Bronchial epithelial cell (primary cell): Measurements from ENCODE around the gene MYLIP. TPM values are rescaled to one million over a fixed set of nuclear protein-coding genes. Genes with fewer than 3 reads are reported as not detected.

Experiments used
- DNase-seq: peaks from one replicate; pipeline ENCODE4 v3.0.0-alpha.2; 2010; ENCODE audit warnings: low read depth
- FAIRE-seq: peaks from 2 replicates; lab custom pipeline; 2011; peaks lifted over from hg19 to GRCh38; lab: Jason Lieb, UNC
- H3K27me3 ChIP-seq: 2 replicates; pipeline ENCODE4 v1.5.1; 2011; ENCODE audit warnings: low read length; ENCODE audit not compliant: control insufficient read depth, insufficient read depth
- H3K36me3 ChIP-seq: 2 replicates; pipeline ENCODE4 v1.5.1; 2011; ENCODE audit warnings: low read length; ENCODE audit not compliant: control insufficient read depth, insufficient read depth
- H3K4me3 ChIP-seq: 2 replicates; pipeline ENCODE4 v1.5.1; 2011; ENCODE audit warnings: mild to moderate bottlenecking, low read depth, low read length, control low read depth
- CTCF ChIP-seq: IDR thresholded peaks from 2 replicates; pipeline ENCODE4 v1.5.1; 2011; ENCODE audit warnings: mild to moderate bottlenecking, moderate library complexity, low read length, control low read depth, inconsistent platforms; ENCODE audit not compliant: insufficient read depth, severe bottlenecking
- total RNA-seq: library from RNA; depleted of rRNA; stranded (reverse); fragments of >200 nt; gene quantifications from 2 replicates; pipeline ENCODE4 v1.2.1, GENCODE V29; 2014

MYLIP gene
- total RNA-seq, 1 donor from 2014 or later = 8.2 TPM

- Histone ChIP-seq H3K27me3 (peaks cover 6% of the 10 kb centered on the region), H3K36me3 (no peaks in the 10 kb centered on the region), H3K4me3 (no peak overlapping the region)
- FAIRE-seq (no peak), DNase-seq (no peak)
- no peak for TF ChIP-seq CTCF
Measured at GRCh38 chr6:16166871-16167608, 38.2 kb downstream of the MYLIP start.

- DNase-seq (no peak), FAIRE-seq (no peak)
- Histone ChIP-seq H3K27me3 (peaks cover 6% of the 10 kb centered on the region), H3K4me3 (no peak overlapping the region), H3K36me3 (no peaks in the 10 kb centered on the region)
- no peak for TF ChIP-seq CTCF
Measured at GRCh38 chr6:16168121-16168520, 39.2 kb downstream of the MYLIP start.

GRCh38 chr6:16168858-16169257 is 40.0 kb downstream of the MYLIP start:
- FAIRE-seq (no peak), DNase-seq (peak; percentile 27)
- TF ChIP-seq CTCF = peak; percentile 45
- Histone ChIP-seq H3K27me3 (peaks cover 6% of the 10 kb centered on the region), H3K4me3 (no peak overlapping the region), H3K36me3 (no peaks in the 10 kb centered on the region)

DNA sequence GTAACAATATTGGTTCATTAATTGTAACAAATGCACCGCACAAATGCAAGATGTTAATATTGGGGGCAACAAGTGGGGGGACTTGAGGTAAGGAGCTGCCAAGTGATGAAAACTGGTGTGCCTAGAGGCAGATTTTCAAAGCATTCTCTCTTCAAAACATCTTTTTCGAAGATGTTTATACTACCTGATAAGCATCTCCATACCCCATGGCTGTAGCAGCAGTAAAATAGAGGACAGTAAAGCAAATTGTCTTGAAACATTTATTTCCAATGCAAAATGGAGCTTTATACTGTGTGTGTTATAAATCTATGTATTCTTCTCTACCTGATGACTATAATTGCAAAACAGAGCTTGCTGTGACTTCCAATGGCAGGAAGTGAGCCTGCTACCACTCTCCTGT is 42.5 kb downstream of the MYLIP start:
- no peak for TF ChIP-seq CTCF
- FAIRE-seq = no peak
- no peaks in the 10 kb centered on the region for H3K36me3 ChIP-seq

GRCh38 chr6:16173167-16173940 is 44.5 kb downstream of the MYLIP start:
- H3K27me3 ChIP-seq = peaks cover 1% of the 10 kb centered on the region
- FAIRE-seq = no peak

More for the DNA sequence above, 42.5 kb downstream of the MYLIP start:
- Histone ChIP-seq H3K4me3 (no peak overlapping the region), H3K27me3 (peaks cover 3% of the 10 kb centered on the region)
- no peak for DNase-seq

More at GRCh38 chr6:16173167-16173940, 44.5 kb downstream of the MYLIP start:
- DNase-seq = no peak
- no peaks in the 10 kb centered on the region for H3K36me3 ChIP-seq
- H3K4me3 ChIP-seq = no peak overlapping the region
- TF ChIP-seq CTCF = no peak
